ENCODE results near the gene ATP2B2.
"Not testable (repeated sequence)": the region's sequence is repeated elsewhere in the genome, so short reads cannot be mapped to it uniquely, and the experiment has no call there.

The ATP2B2 gene

GRCh38 chr3:10300087-10300486, 205.3 kb downstream of the ATP2B2 start:
- no peaks in the 10 kb centered on the region for H3K27me3 ChIP-seq
- peak overlapping the region; percentile 35 for H3K27ac ChIP-seq
- no peaks in the 10 kb centered on the region for H3K9me3 ChIP-seq
- TF ChIP-seq, protein P1, sequence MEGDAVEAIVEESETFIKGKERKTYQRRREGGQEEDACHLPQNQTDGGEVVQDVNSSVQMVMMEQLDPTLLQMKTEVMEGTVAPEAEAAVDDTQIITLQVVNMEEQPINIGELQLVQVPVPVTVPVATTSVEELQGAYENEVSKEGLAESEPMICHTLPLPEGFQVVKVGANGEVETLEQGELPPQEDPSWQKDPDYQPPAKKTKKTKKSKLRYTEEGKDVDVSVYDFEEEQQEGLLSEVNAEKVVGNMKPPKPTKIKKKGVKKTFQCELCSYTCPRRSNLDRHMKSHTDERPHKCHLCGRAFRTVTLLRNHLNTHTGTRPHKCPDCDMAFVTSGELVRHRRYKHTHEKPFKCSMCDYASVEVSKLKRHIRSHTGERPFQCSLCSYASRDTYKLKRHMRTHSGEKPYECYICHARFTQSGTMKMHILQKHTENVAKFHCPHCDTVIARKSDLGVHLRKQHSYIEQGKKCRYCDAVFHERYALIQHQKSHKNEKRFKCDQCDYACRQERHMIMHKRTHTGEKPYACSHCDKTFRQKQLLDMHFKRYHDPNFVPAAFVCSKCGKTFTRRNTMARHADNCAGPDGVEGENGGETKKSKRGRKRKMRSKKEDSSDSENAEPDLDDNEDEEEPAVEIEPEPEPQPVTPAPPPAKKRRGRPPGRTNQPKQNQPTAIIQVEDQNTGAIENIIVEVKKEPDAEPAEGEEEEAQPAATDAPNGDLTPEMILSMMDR (IDR thresholded peaks at IDR 0.05): no peak
- no peak overlapping the region for H3K4me3 ChIP-seq (ENCODE audit: low read depth in 1 of 2, low read length in 1 of 2)
- H3K4me1 ChIP-seq (ENCODE audit: control insufficient read depth in 1 of 2, insufficient read depth in 1 of 2, low read depth in 1 of 2, low read length in 1 of 2): no peaks in the 10 kb centered on the region
- H3K36me3 ChIP-seq: peaks cover 58% of the 10 kb centered on the region

- TF ChIP-seq, protein P1 (IDR thresholded peaks at IDR 0.05): no peak
- Histone ChIP-seq H3K4me1 (ENCODE audit: control insufficient read depth in 1 of 2, insufficient read depth in 1 of 2, low read depth in 1 of 2, low read length in 1 of 2) (peaks cover under 1 to 1% of the 10 kb centered on the region in 2 experiments), H3K36me3 (peaks cover 54% of the 10 kb centered on the region), H3K4me3 (ENCODE audit: low read depth in 1 of 2, low read length in 1 of 2) (no peak overlapping the region), H3K9me3 (no peaks in the 10 kb centered on the region), H3K27me3 (no peaks in the 10 kb centered on the region), H3K27ac (peak overlapping the region; percentile 35)
Observed at GRCh38 chr3:10299679-10300078, 205.7 kb downstream of the ATP2B2 start.

GRCh38 chr3:10299175-10299574, 206.2 kb downstream of the ATP2B2 start:
- peaks cover 49% of the 10 kb centered on the region for H3K36me3 ChIP-seq
- H3K9me3 ChIP-seq: no peaks in the 10 kb centered on the region
- TF ChIP-seq, protein P1 (IDR thresholded peaks at IDR 0.05): no peak
- H3K4me3 ChIP-seq (ENCODE audit: low read depth in 1 of 2, low read length in 1 of 2): no peak overlapping the region
- no peaks in the 10 kb centered on the region for H3K27me3 ChIP-seq
- peaks cover 6% of the 10 kb centered on the region in 2 experiments for H3K4me1 ChIP-seq (ENCODE audit: control insufficient read depth in 1 of 2, insufficient read depth in 1 of 2, low read depth in 1 of 2, low read length in 1 of 2)
- peak overlapping the region; percentile 35 for H3K27ac ChIP-seq

DNA sequence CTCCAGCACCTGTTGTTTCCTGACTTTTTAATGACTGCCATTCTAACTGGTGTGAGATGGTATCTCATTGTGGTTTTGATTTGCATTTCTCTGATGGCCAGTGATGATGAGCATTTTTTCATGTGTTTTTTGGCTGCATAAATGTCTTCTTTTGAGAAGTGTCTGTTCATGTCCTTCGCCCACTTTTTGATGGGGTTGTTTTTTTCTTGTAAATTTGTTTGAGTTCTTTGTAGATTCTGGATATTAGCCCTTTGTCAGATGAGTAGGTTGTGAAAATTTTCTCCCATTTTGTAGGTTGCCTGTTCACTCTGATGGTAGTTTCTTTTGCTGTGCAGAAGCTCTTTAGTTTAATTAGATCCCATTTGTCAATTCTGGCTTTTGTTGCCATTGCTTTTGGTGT, 207.3 kb downstream of the ATP2B2 start:
- H3K27ac ChIP-seq; H3K27me3 ChIP-seq; H3K4me3 ChIP-seq (ENCODE audit: low read depth in 1 of 2, low read length in 1 of 2); H3K9me3 ChIP-seq: not testable (repeated sequence)
- Histone ChIP-seq H3K36me3 (peaks cover 38% of the 10 kb centered on the region), H3K4me1 (ENCODE audit: control insufficient read depth in 1 of 2, insufficient read depth in 1 of 2, low read depth in 1 of 2, low read length in 1 of 2) (peaks cover 17% of the 10 kb centered on the region in 2 experiments)

DNA sequence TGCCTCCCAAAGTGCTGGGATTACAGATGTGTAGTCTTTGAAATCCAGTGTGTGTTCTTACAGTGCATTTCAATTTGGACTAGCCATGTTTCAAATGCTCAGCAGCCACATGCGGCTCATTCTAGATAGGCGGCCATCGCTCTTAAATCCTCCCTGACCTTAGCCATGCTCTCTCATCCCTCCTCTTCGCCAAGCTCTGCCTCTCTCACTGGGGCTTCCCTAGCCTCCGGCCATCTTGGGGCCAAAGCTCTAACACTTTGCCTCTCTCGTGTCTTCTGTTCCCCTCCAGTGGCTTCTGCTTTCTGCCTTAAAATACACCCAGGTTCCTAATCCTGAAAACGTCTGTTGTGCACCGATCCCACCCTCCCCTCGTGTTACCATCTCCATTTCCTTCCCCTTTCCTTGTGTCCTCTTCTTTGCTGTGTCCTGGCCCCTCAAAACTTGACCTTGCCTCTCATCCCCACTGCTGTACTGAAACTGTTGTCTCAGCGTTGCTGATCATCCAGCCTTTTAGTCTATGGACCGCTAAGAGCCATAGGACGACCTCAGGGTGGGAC, 211.3 kb downstream of the ATP2B2 start:
- no peaks in the 10 kb centered on the region for H3K9me3 ChIP-seq
- H3K4me1 ChIP-seq (ENCODE audit: control insufficient read depth in 1 of 2, insufficient read depth in 1 of 2, low read depth in 1 of 2, low read length in 1 of 2): peaks cover 36 to 38% of the 10 kb centered on the region in 2 experiments
- no peaks in the 10 kb centered on the region for H3K27me3 ChIP-seq
- TF ChIP-seq, protein P1 (IDR thresholded peaks at IDR 0.05): no peak
- peaks cover 27% of the 10 kb centered on the region for H3K36me3 ChIP-seq
- peak overlapping the region; percentile 96 for H3K27ac ChIP-seq
- peak overlapping the region in 1 of 2 experiments; percentile 67 for H3K4me3 ChIP-seq (ENCODE audit: low read depth in 1 of 2, low read length in 1 of 2)

DNA sequence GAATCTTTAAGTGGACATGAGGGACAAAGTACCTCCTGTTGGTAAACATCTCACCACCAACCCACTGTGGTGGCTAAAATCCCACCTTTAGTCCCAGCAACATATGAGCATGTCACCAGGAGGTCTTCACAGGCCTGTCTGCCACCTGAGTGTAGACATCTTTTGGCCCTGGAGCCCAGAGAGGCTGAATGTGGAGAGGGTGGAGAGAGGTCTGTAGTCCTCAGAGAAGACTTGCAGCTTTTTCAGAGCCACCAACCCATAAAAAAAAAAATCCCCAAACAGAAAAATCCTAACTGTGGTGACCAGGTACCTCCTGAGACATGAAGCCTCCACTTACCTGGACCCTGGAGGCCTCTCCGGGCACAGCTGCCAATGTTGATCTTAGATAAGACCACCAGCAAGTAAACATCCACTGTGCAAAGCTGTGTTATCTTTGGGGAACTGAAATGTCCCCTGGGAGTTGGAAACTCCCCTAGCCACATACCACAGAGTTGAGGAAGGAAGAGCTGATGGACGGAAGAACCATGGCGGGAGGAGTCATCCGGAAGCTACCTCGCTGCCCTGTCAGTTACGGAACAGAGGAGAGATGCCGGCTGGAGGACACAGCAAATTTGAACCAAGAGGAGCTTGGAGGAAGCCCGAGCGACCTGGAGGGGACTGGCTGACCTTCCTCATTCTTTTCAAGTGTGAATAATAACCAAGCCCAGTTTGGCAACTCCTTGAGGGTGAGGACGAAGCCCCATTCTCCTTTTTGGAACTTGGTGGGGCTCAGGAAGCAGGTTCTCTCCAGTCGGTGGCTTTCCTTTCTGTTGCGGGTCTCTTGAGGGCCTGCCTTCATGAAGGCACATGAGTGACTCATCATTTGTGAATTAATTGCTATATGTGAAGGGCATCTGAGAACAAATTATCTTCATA, 212.6 kb downstream of the ATP2B2 start, which contains the start of gene GHRL:
Gene GHRL, minus strand, starts transcription at position 443 of the 915 bp plus-strand sequence. CDS start 2,767 bp downstream, outside the sequence.
- Histone ChIP-seq H3K4me3 (ENCODE audit: low read depth in 1 of 2, low read length in 1 of 2) (peak within 1 kb of the TSS; percentile 60 to 67), H3K4me1 (ENCODE audit: control insufficient read depth in 1 of 2, insufficient read depth in 1 of 2, low read depth in 1 of 2, low read length in 1 of 2) (peaks cover 36 to 38% of the 10 kb centered on the region in 2 experiments), H3K27ac (peak within 1 kb of the TSS; percentile 96), H3K9me3 (no peaks in the 10 kb centered on the region), H3K36me3 (peaks cover 40% of the 10 kb centered on the region), H3K27me3 (no peaks in the 10 kb centered on the region)
- TF ChIP-seq, protein P1 (IDR thresholded peaks at IDR 0.05): no peak
